Endothelial cell of umbilical vein (primary cell): Measurements from ENCODE around the gene THOP1. TPM values are rescaled to one million over a fixed set of nuclear protein-coding genes. Genes with fewer than 3 reads are reported as not detected.
"Not testable (repeated sequence)": the region's sequence is repeated elsewhere in the genome, so short reads cannot be mapped to it uniquely, and the experiment has no call there.

Source experiments
- BruUV-seq: library from RNA; stranded (reverse); fragments of 400-500 nt; replicated peaks from 2 replicates; lab custom pipeline; 2021; lab: Mats Ljungman, UMichigan
- CTCF ChIA-PET: fragments of 300-600, 350-600 bp; sonication (Branson Sonifier 250); formaldehyde crosslinking; loops from one replicate; lab custom pipeline; 2021; ENCODE audit warnings: antibody characterized with exemption, inconsistent platforms; lab: Charles Lee
- POLR2A ChIA-PET: fragments of 300-600, 350-600 bp; sonication (Branson Sonifier 250); formaldehyde crosslinking; loops from one replicate; lab custom pipeline; 2021; ENCODE audit warnings: antibody characterized with exemption, inconsistent platforms; lab: Charles Lee
- DNase-seq: peaks from one replicate; pipeline ENCODE4 v3.0.0-alpha.2; 2011; ENCODE audit warnings: low read depth, low spot score
- FAIRE-seq: peaks from 2 replicates; lab custom pipeline; 2011; peaks lifted over from hg19 to GRCh38; lab: Jason Lieb, UNC
- H2AFZ ChIP-seq: 2 replicates; pipeline ENCODE4 v1.6.0; 2012; ENCODE audit warnings: low read depth, low read length, control low read depth, inconsistent platforms
- H3K27ac ChIP-seq: 2 replicates; pipeline ENCODE4 v1.5.1; 2011; ENCODE audit warnings: low read depth, mild to moderate bottlenecking, control low read depth, low read length, moderate library complexity; ENCODE audit not compliant: insufficient read depth
- H3K27me3 ChIP-seq, 2 experiments: 2 replicates each; pipeline versions ENCODE4 v1.6.0 to v1.6.1; 2011; ENCODE audit warnings: low read length in 2 of 2, mixed read lengths in 1 of 2; ENCODE audit not compliant: control insufficient read depth in 2 of 2, insufficient read depth in 2 of 2
- H3K36me3 ChIP-seq, 2 experiments: 2 replicates in 1 of 2; 3 replicates in 1 of 2; pipeline ENCODE4 v1.5.1; 2011; ENCODE audit warnings: low read length in 2 of 2, mild to moderate bottlenecking in 1 of 2, moderate library complexity in 1 of 2; ENCODE audit not compliant: control insufficient read depth in 2 of 2, insufficient read depth in 2 of 2; ENCODE audit errors: extremely low read depth in 1 of 2
- H3K4me1 ChIP-seq: 3 replicates; pipeline ENCODE4 v1.5.1; 2011; ENCODE audit warnings: mild to moderate bottlenecking, low read length; ENCODE audit not compliant: control insufficient read depth, insufficient read depth; ENCODE audit errors: extremely low read depth
- H3K4me2 ChIP-seq: 2 replicates; pipeline ENCODE4 v1.6.1; 2011; ENCODE audit warnings: low read length, control low read depth, mixed read lengths; ENCODE audit not compliant: insufficient read depth
- H3K4me3 ChIP-seq, 3 experiments: fragments of 200-600 bp in 1 of 3; sonication (generic), shearing (Covaris generic) in 1 of 3; replicated peaks in 1 of 3; 2 replicates each; pipeline ENCODE4 v1.5.1; 2011 to 2016; ENCODE audit warnings: control low read depth in 3 of 3, low read length in 3 of 3, mild to moderate bottlenecking in 2 of 3, inconsistent platforms in 1 of 3, low read depth in 1 of 3, moderate library complexity in 1 of 3; ENCODE audit not compliant: insufficient read depth in 1 of 3
- H3K79me2 ChIP-seq: 2 replicates; pipeline ENCODE4 v1.6.0; 2012; ENCODE audit warnings: low read length, inconsistent platforms; ENCODE audit not compliant: control insufficient read depth, insufficient read depth
- H3K9ac ChIP-seq: replicated peaks from 2 replicates; pipeline ENCODE3; 2011; ENCODE audit warnings: low read length, control low read depth; ENCODE audit not compliant: insufficient read depth; ENCODE audit errors: extremely low read depth
- H3K9me1 ChIP-seq: replicated peaks from 3 replicates; pipeline ENCODE4 v1.6.0; 2011; ENCODE audit warnings: mild to moderate bottlenecking, low read length; ENCODE audit not compliant: control insufficient read depth, insufficient read depth; ENCODE audit errors: extremely low read depth
- H3K9me3 ChIP-seq: replicated peaks from 2 replicates; pipeline ENCODE4 v1.5.1; 2012; ENCODE audit warnings: low read length, inconsistent platforms; ENCODE audit not compliant: control insufficient read depth, insufficient read depth
- H4K20me1 ChIP-seq: replicated peaks from 2 replicates; pipeline ENCODE3; 2011; ENCODE audit warnings: mild to moderate bottlenecking, low read length; ENCODE audit not compliant: control insufficient read depth, insufficient read depth; ENCODE audit errors: extremely low read depth
- EZH2 ChIP-seq: IDR thresholded peaks from 2 replicates; pipeline ENCODE4 v1.6.1; 2012; ENCODE audit warnings: borderline replicate concordance, low read depth, mild to moderate bottlenecking, moderate library complexity, low read length, inconsistent platforms; ENCODE audit not compliant: severe bottlenecking
- FOS ChIP-seq: IDR thresholded peaks from 2 replicates; pipeline ENCODE4 v1.6.1; 2011; ENCODE audit warnings: mild to moderate bottlenecking, low read length, moderate library complexity, borderline replicate concordance; ENCODE audit not compliant: insufficient read depth
- GATA2 ChIP-seq: IDR thresholded peaks from 2 replicates; pipeline ENCODE4 v1.7.0; 2011; ENCODE audit warnings: low read depth, mild to moderate bottlenecking, moderate library complexity, mixed read lengths, low read length; ENCODE audit not compliant: insufficient read length, insufficient read depth
- JUN ChIP-seq: IDR thresholded peaks from 2 replicates; pipeline ENCODE4 v1.6.1; 2011; ENCODE audit warnings: borderline replicate concordance, low read depth; ENCODE audit not compliant: insufficient read length, insufficient read depth
- MYC ChIP-seq: IDR thresholded peaks from one replicate; pipeline ENCODE4 v1.6.1; 2011; ENCODE audit warnings: mild to moderate bottlenecking, low read depth, low read length
- POLR2A ChIP-seq: IDR thresholded peaks from 2 replicates; pipeline ENCODE4 v1.6.1; 2012; ENCODE audit warnings: low read depth, mild to moderate bottlenecking, control low read depth, low read length
- dilution Hi-C: fragments of 300-500 bp; cut with MboI; formaldehyde crosslinking; loops from one replicate; pipeline ENCODE4 v1.15.0; 2019; ENCODE audit warnings: low sequenced_read_pairs; ENCODE audit not compliant: extremely low pct_ligation_motif_present
- intact Hi-C: fragments of 100-400 bp; cut with micrococcal nuclease; formaldehyde crosslinking; loops from one replicate; pipeline ENCODE4 v1.10.0; 2022
- polyA plus RNA-seq, 4 experiments: library from polyadenylated mRNA; depleted of rRNA in 3 of 4; stranded (reverse) in 3 of 4; unstranded in 1 of 4; fragments of >200 nt; gene quantifications; 2 replicates each; pipeline versions ENCODE4 v1.2.1 to v1.2.3, GENCODE V29; 2011 to 2012; ENCODE audit warnings: missing spikeins in 1 of 4
- total RNA-seq: library from RNA; stranded (reverse); gene quantifications from 2 replicates; pipeline ENCODE4 v1.2.3, GENCODE V29; 2021
- TF ChIP-seq, protein P1 (sequence below), 2 donors: IDR thresholded peaks; 1 replicate in 1 of 2; 2 replicates in 1 of 2; pipeline ENCODE4 v1.5.1; 2011; ENCODE audit warnings: low read length in 2 of 2, mild to moderate bottlenecking in 2 of 2, moderate library complexity in 2 of 2, control low read depth in 1 of 2, inconsistent platforms in 1 of 2, low read depth in 1 of 2; ENCODE audit not compliant: insufficient read depth in 1 of 2; ENCODE audit errors: extremely low read depth in 1 of 2
- TF ChIP-seq, protein P2 (sequence below): IDR thresholded peaks from 2 replicates; pipeline ENCODE4 v1.6.1; 2011; ENCODE audit not compliant: insufficient read depth, insufficient read length

The THOP1 gene
- total and polyA plus RNA-seq, 2 donors (not counting 3 experiments of a cell fraction or from before 2014, with no cell fraction given): 88.0 to 115 TPM

DNA sequence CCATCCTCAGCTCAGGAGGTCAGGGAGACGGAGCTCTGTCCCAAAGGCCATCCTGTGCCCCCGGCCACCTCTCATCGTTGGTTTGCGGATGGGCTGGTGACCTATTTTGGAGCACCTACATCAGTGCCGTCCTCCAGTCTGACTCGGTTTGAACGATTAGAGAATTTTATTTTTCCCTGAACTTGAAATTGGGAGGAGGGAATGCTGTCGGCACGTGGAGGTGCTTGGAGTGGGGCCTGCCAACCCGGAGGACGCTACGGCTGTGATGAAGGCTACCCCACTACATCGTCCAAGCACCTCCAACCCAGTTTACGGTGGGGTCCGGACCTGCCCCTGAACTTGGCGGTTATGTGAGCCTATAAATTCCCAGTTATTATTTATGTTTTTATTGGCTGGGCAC lies 31.3 kb downstream of the THOP1 start:
- intact Hi-C loops (no loop called here), dilution Hi-C loops (no loop called here)
- Histone ChIP-seq H3K27ac (no peak overlapping the region), H3K4me1 (peaks cover 3% of the 10 kb centered on the region), H3K9ac (no peak overlapping the region), H3K4me3 (no peak overlapping the region), H4K20me1 (no peaks in the 10 kb centered on the region), H3K36me3 (peaks cover 0 to 5% of the 10 kb centered on the region in 2 experiments), H3K79me2 (no peaks in the 10 kb centered on the region), H3K9me3 (no peaks in the 10 kb centered on the region), H3K4me2 (no peak overlapping the region), H2AFZ (no peak overlapping the region), H3K9me1 (no peaks in the 10 kb centered on the region), H3K27me3 (no peaks in the 10 kb centered on the region)
- DNase-seq (no peak), FAIRE-seq (no peak)
- POLR2A ChIA-PET: no interaction called here
- CTCF ChIA-PET: no interaction called here
- no TSS peak for BruUV-seq
- no peak for TF ChIP-seq MYC
- no peak for TF ChIP-seq EZH2
- TF ChIP-seq POLR2A: no peak
- TF ChIP-seq, protein P1, sequence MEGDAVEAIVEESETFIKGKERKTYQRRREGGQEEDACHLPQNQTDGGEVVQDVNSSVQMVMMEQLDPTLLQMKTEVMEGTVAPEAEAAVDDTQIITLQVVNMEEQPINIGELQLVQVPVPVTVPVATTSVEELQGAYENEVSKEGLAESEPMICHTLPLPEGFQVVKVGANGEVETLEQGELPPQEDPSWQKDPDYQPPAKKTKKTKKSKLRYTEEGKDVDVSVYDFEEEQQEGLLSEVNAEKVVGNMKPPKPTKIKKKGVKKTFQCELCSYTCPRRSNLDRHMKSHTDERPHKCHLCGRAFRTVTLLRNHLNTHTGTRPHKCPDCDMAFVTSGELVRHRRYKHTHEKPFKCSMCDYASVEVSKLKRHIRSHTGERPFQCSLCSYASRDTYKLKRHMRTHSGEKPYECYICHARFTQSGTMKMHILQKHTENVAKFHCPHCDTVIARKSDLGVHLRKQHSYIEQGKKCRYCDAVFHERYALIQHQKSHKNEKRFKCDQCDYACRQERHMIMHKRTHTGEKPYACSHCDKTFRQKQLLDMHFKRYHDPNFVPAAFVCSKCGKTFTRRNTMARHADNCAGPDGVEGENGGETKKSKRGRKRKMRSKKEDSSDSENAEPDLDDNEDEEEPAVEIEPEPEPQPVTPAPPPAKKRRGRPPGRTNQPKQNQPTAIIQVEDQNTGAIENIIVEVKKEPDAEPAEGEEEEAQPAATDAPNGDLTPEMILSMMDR (IDR thresholded peaks at IDR 0.05; ENCODE audit: extremely low read depth in 1 of 2, insufficient read depth in 1 of 2, low read depth in 1 of 2, low read length in 2 of 2): no peak
- TF ChIP-seq, protein P2, sequence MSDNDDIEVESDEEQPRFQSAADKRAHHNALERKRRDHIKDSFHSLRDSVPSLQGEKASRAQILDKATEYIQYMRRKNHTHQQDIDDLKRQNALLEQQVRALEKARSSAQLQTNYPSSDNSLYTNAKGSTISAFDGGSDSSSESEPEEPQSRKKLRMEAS: no peak
- no peak for TF ChIP-seq GATA2
- TF ChIP-seq JUN: no peak
- TF ChIP-seq FOS: no peak

DNA sequence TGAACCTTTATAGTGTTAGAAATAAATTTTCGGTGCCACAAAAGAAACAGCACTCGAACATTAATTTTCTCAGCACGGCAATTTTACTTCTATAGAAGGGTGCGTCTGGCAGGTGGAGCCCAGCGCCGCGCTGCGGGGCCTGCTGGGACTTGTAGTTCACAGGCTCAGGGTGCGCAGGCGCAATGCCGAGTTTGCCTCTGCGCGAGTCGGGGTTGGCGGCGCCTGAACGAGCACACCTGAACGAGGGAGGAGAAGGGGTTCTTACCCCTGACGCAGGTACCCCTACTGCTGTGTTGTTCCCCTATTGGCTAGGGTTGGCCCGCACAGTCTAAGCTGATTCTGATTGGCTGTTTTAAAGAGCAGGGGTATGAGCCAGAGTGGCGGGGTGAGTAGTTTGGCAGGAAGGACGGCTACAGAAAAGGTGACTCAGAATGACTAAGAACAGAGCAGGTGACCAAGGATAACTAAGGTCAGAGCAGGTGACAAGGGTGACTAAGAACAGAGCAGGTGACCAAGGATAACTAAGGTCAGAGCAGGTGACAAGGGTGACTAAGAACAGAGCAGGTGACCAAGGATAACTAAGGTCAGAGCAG lies 32.0 kb downstream of the THOP1 start:
- H3K4me1 ChIP-seq, H3K36me3 ChIP-seq, H3K9me3 ChIP-seq, H2AFZ ChIP-seq, H3K27me3 ChIP-seq, FAIRE-seq, POLR2A ChIA-PET, intact Hi-C loops, dilution Hi-C loops, H3K4me3 ChIP-seq, H3K9me1 ChIP-seq, CTCF ChIA-PET, BruUV-seq, H3K4me2 ChIP-seq, DNase-seq, H3K79me2 ChIP-seq, H3K27ac ChIP-seq, H3K9ac ChIP-seq, H4K20me1 ChIP-seq: not testable (repeated sequence)
